HepG2 (cell line): ENCODE data around the gene EZH2. TPM values are rescaled to one million over a fixed set of nuclear protein-coding genes. Genes with fewer than 3 reads are reported as not detected.

Experiments
- ATAC-seq: fragments of 200-7000 bp; cut with Tn5 transposase; 3 replicates; pipeline ENCODE4 v1.9.1; 2020; ENCODE audit warnings: mild to moderate bottlenecking, moderate library complexity
- BruUV-seq: library from RNA; stranded (reverse); fragments of 400-500 nt; replicated peaks from 2 replicates; lab custom pipeline; 2021; lab: Mats Ljungman, UMichigan
- CTCF ChIA-PET: fragments of 300-600 bp; formaldehyde crosslinking; extraction: SDS; loops from one replicate; lab custom pipeline; 2021; ENCODE audit warnings: low total read pairs, inconsistent platforms, low intra/inter-chr PET ratio; lab: Yijun Ruan, JAX
- POLR2A ChIA-PET: fragments of 350-600 bp; sonication (Branson Sonifier 250); formaldehyde crosslinking; loops from one replicate; lab custom pipeline; 2020; ENCODE audit warnings: antibody characterized with exemption, inconsistent platforms; lab: Yijun Ruan, JAX
- DNase-seq: peaks from one replicate; pipeline ENCODE4 v3.0.0-alpha.2; 2015; ENCODE audit warnings: low spot score
- FAIRE-seq: peaks from 3 replicates; lab custom pipeline; 2011; peaks lifted over from hg19 to GRCh38; lab: Jason Lieb, UNC
- H2AFZ ChIP-seq: one replicate; pipeline ENCODE4 v1.6.1; 2011; ENCODE audit warnings: low read length, inconsistent platforms
- H3K27ac ChIP-seq: fragments of 300-600 bp; 3 replicates; pipeline ENCODE4 v1.8.0; 2011; ENCODE audit warnings: mixed run types, mild to moderate bottlenecking, mixed read lengths, low read length, inconsistent platforms; ENCODE audit not compliant: insufficient read depth; ENCODE audit errors: extremely low read length
- H3K27me3 ChIP-seq, 2 experiments: fragments of 200-600 bp in 1 of 2; 2 replicates in 1 of 2; 3 replicates in 1 of 2; pipeline versions ENCODE4 v1.6.0 to v1.8.0; 2011; ENCODE audit warnings: low read length in 2 of 2, mild to moderate bottlenecking in 2 of 2, moderate library complexity in 2 of 2, inconsistent platforms in 1 of 2; ENCODE audit not compliant: insufficient read depth in 2 of 2, control insufficient read depth in 1 of 2
- H3K36me3 ChIP-seq, 2 experiments: fragments of 200-600 bp in 1 of 2; replicated peaks in 1 of 2; 2 replicates in 1 of 2; 3 replicates in 1 of 2; pipeline versions ENCODE4 v1.5.1 to v1.8.0; 2011; ENCODE audit warnings: low read length in 2 of 2, inconsistent platforms in 1 of 2; ENCODE audit not compliant: insufficient read depth in 2 of 2, control insufficient read depth in 1 of 2
- H3K4me1 ChIP-seq: 2 replicates; pipeline ENCODE4 v1.5.1; 2012; ENCODE audit warnings: low read length, inconsistent platforms; ENCODE audit not compliant: insufficient read depth
- H3K4me2 ChIP-seq: 2 replicates; pipeline ENCODE4 v1.6.0; 2011; ENCODE audit warnings: low read depth, low read length, inconsistent platforms
- H3K4me3 ChIP-seq, 3 experiments: fragments of 200-600 bp in 1 of 3; sonication (generic), shearing (Covaris generic) in 1 of 3; replicated peaks in 1 of 3; 2 replicates each; pipeline ENCODE4 v1.5.1; 2011 to 2016; ENCODE audit warnings: low read length in 3 of 3, inconsistent platforms in 2 of 3, low read depth in 2 of 3, mild to moderate bottlenecking in 2 of 3, control low read depth in 1 of 3, mixed read lengths in 1 of 3; ENCODE audit not compliant: insufficient read depth in 1 of 3
- H3K79me2 ChIP-seq: one replicate; pipeline ENCODE4 v1.6.1; 2011; ENCODE audit warnings: low read length, inconsistent platforms; ENCODE audit not compliant: insufficient read depth
- H3K9ac ChIP-seq: 2 replicates; pipeline ENCODE4 v1.6.0; 2011; ENCODE audit warnings: mild to moderate bottlenecking, low read depth, low read length, inconsistent platforms; ENCODE audit not compliant: insufficient read depth
- H3K9me3 ChIP-seq: 2 replicates; pipeline ENCODE4 v1.5.1; 2012; ENCODE audit warnings: mild to moderate bottlenecking, low read length
- H4K20me1 ChIP-seq: 2 replicates; pipeline ENCODE4 v1.6.0; 2011; ENCODE audit warnings: inconsistent platforms, mild to moderate bottlenecking, low read length, moderate library complexity; ENCODE audit not compliant: insufficient read depth
- RAD21 ChIP-seq: fragments of 450-650 bp; formaldehyde crosslinking; IDR thresholded peaks from 2 replicates; pipeline ENCODE4 v1.5.0; 2020; ENCODE audit warnings: mild to moderate bottlenecking
- STAT5B ChIP-seq: sonication (generic); formaldehyde crosslinking; IDR thresholded peaks from 2 replicates; pipeline ENCODE4 v1.4.0; 2020; ENCODE audit warnings: missing genetic modification reagents
- WGBS: methylation state at CpG from one replicate; pipeline ENCODE4 v1.1.6; 2017; ENCODE audit warnings: low lambda C conversion rate; 5-methylcytosine and 5-hydroxymethylcytosine counted together
- in situ Hi-C: cut with HindIII; loops from 2 replicates; pipeline ENCODE4 v1.10.0; 2017; ENCODE audit warnings: low pct_unique_long_range_greater_than_20kb; ENCODE audit not compliant: extremely low pct_ligation_motif_present
- intact Hi-C: fragments of 100-400 bp; cut with micrococcal nuclease; formaldehyde crosslinking; loops from one replicate; pipeline ENCODE4 v1.10.0; 2022; ENCODE audit not compliant: unreplicated experiment
- polyA plus RNA-seq, 8 experiments: library from polyadenylated mRNA; depleted of rRNA in 3 of 8; stranded (reverse) in 7 of 8; unstranded in 1 of 8; fragments of >200 nt; fragmentation: Illumina TruSeq in 4 of 8; extraction: Trizol in 4 of 8; gene quantifications; 2 replicates each; pipeline versions ENCODE4 v1.2.1 to v1.2.3, GENCODE V29; 2011 to 2016; ENCODE audit warnings: low read depth in 4 of 8, missing spikeins in 1 of 8, mixed read lengths in 1 of 8; ENCODE audit not compliant: insufficient read depth in 1 of 8
- total RNA-seq, 5 experiments: library from RNA; depleted of rRNA; stranded (reverse); fragments of >200 nt; fragmentation: Illumina TruSeq; extraction: Trizol; gene quantifications; 2 replicates each; pipeline ENCODE4 v1.2.3, GENCODE V29; 2016; ENCODE audit warnings: low read depth in 1 of 5
- TF ChIP-seq, protein P1 (sequence below): sonication (generic); formaldehyde crosslinking; IDR thresholded peaks from 2 replicates; pipeline ENCODE4 v1.5.0; 2020; ENCODE audit warnings: missing genetic modification reagents
- TF ChIP-seq, protein P2 (sequence below): sonication (generic); formaldehyde crosslinking; IDR thresholded peaks from 2 replicates; pipeline ENCODE4 v1.5.0; 2020; ENCODE audit warnings: mild to moderate bottlenecking, missing genetic modification reagents
- TF ChIP-seq, protein P3 (sequence below): sonication (generic); formaldehyde crosslinking; IDR thresholded peaks from 2 replicates; pipeline ENCODE4 v1.4.0; 2020; ENCODE audit warnings: missing genetic modification reagents, borderline replicate concordance

EZH2 gene
- total and polyA plus RNA-seq, 2 of the 13 experiments (the other 11 are each of a cell fraction or from before 2014, with no cell fraction given) = 26.0 to 34.3 TPM

DNA sequence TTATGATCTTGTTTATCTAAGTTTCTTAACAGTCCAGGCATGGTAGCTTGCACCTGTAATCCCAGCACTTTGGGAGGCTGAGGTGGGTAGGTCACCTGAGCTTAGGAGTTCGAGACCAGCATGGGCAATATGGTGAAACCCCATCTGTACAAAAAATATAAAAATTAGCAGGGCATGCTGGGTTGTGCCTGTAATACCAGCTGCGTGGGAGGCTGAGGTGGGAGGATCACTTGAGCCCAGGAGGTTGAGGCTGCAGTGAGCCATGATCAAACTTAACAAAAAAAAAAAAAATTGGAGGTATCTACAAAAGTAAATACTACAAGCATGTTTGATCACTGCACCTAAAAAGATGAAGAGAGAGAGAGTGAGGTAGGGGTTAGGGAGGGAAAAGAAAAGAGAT lies 9.0 kb upstream of the EZH2 start:
- H3K27ac ChIP-seq = no peak overlapping the region
- CTCF ChIA-PET = no interaction called here
- H3K4me1 ChIP-seq = no peaks in the 10 kb centered on the region
- no peak for FAIRE-seq
- no peaks in the 10 kb centered on the region for H3K79me2 ChIP-seq
- BruUV-seq = no TSS peak
- H3K4me3 ChIP-seq = no peak overlapping the region
- POLR2A ChIA-PET = no interaction called here
- ATAC-seq = no peak
- in situ Hi-C loops (no loop called here), intact Hi-C loops (no loop called here)
- H4K20me1 ChIP-seq = no peaks in the 10 kb centered on the region
- DNase-seq = no peak
- whole genome bisulfite sequencing = 52% methylated on average over 2 of the region's 2 CpGs
- TF ChIP-seq, protein P1, sequence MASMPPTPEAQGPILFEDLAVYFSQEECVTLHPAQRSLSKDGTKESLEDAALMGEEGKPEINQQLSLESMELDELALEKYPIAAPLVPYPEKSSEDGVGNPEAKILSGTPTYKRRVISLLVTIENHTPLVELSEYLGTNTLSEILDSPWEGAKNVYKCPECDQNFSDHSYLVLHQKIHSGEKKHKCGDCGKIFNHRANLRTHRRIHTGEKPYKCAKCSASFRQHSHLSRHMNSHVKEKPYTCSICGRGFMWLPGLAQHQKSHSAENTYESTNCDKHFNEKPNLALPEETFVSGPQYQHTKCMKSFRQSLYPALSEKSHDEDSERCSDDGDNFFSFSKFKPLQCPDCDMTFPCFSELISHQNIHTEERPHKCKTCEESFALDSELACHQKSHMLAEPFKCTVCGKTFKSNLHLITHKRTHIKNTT (CRISPR knock-in tag) = no peak
- TF ChIP-seq, protein P2, sequence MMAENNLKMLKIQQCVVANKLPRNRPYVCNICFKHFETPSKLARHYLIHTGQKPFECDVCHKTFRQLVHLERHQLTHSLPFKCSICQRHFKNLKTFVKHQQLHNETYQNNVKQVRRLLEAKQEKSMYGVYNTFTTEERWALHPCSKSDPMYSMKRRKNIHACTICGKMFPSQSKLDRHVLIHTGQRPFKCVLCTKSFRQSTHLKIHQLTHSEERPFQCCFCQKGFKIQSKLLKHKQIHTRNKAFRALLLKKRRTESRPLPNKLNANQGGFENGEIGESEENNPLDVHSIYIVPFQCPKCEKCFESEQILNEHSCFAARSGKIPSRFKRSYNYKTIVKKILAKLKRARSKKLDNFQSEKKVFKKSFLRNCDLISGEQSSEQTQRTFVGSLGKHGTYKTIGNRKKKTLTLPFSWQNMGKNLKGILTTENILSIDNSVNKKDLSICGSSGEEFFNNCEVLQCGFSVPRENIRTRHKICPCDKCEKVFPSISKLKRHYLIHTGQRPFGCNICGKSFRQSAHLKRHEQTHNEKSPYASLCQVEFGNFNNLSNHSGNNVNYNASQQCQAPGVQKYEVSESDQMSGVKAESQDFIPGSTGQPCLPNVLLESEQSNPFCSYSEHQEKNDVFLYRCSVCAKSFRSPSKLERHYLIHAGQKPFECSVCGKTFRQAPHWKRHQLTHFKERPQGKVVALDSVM (CRISPR knock-in tag) = peak; percentile 38; the same call in 1 of the 2 replicates
- TF ChIP-seq, all 625 proteins: peak for 1
- Histone ChIP-seq H3K9me3 (no peaks in the 10 kb centered on the region), H3K36me3 (no peaks in the 10 kb centered on the region), H3K4me2 (no peak overlapping the region), H3K27me3 (peaks cover 0 to 4% of the 10 kb centered on the region in 2 experiments; a peak in 1 of 5 replicates), H3K9ac (no peak overlapping the region), H2AFZ (no peak overlapping the region)

DNA sequence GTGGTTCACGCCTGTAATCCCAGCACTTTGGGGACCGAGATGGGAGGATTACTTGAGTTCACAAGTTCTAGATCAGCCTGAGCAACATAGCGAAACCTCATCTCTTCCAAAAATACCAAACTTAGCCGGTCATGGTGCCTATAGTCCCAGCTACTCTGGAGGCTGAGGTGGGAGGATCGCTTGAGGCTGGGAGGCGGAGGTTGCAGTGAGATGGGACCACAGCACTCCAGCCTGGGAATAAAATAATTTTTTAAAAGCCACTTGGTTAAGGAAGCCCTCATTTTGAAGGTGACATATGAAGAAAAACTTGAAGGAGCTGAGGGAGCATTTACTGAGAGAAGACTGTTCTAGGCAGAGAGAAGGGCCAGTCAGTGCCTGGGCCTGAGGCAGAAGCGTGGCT lies 4.2 kb upstream of the EZH2 start:
- no peaks in the 10 kb centered on the region for H3K36me3 ChIP-seq
- no peaks in the 10 kb centered on the region for H4K20me1 ChIP-seq
- no peak overlapping the region for H2AFZ ChIP-seq
- no peak overlapping the region for H3K4me2 ChIP-seq
- no peak overlapping the region for H3K4me3 ChIP-seq
- ATAC-seq (no peak), FAIRE-seq (no peak), DNase-seq (no peak)
- ChIA-PET POLR2A (no interaction called here), CTCF (no interaction called here)
- in situ Hi-C loops (no loop called here), intact Hi-C loops (no loop called here)
- 91% methylated on average over 7 of the region's 7 CpGs for WGBS
- TF ChIP-seq RAD21 (CRISPR knock-in tag) (no peak), STAT5B (no peak)
- TF ChIP-seq, protein P3, sequence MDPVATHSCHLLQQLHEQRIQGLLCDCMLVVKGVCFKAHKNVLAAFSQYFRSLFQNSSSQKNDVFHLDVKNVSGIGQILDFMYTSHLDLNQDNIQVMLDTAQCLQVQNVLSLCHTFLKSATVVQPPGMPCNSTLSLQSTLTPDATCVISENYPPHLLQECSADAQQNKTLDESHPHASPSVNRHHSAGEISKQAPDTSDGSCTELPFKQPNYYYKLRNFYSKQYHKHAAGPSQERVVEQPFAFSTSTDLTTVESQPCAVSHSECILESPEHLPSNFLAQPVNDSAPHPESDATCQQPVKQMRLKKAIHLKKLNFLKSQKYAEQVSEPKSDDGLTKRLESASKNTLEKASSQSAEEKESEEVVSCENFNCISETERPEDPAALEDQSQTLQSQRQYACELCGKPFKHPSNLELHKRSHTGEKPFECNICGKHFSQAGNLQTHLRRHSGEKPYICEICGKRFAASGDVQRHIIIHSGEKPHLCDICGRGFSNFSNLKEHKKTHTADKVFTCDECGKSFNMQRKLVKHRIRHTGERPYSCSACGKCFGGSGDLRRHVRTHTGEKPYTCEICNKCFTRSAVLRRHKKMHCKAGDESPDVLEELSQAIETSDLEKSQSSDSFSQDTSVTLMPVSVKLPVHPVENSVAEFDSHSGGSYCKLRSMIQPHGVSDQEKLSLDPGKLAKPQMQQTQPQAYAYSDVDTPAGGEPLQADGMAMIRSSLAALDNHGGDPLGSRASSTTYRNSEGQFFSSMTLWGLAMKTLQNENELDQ = no peak
- TF ChIP-seq, protein P2 (CRISPR knock-in tag) = peak; percentile 80
- no peak overlapping the region for H3K9ac ChIP-seq
- H3K4me1 ChIP-seq = peaks cover 5% of the 10 kb centered on the region; the same call in 1 of the 2 replicates
- no peaks in the 10 kb centered on the region for H3K27me3 ChIP-seq
- BruUV-seq = no TSS peak
- H3K27ac ChIP-seq = no peak overlapping the region
- peaks cover 2% of the 10 kb centered on the region for H3K79me2 ChIP-seq
- no peaks in the 10 kb centered on the region for H3K9me3 ChIP-seq
